ENCODE results near the gene GPRIN1. TPM values are rescaled to one million over a fixed set of nuclear protein-coding genes. Genes with fewer than 3 reads are reported as not detected.
A peak's percentile ranks its signal among the peaks of the same experiment; 100 is the strongest.

The GPRIN1 gene
- total and polyA plus RNA-seq, 2 donors (not counting 1 experiment from before 2014, with no cell fraction given), result 0.72 to 2.1 TPM

- H3K4me1 ChIP-seq (ENCODE audit: control insufficient read depth in 2 of 2, insufficient read depth in 2 of 2, low read length in 2 of 2), result peaks cover 0 to 10% of the 10 kb centered on the region in 2 donors
- H3K9me3 ChIP-seq (ENCODE audit: control extremely low read depth in 1 of 3, control insufficient read depth in 2 of 3, insufficient read depth in 1 of 3, low read length in 2 of 3), result peaks cover 0 to 9% (median 0%) of the 10 kb centered on the region in 3 donors
- H3K4me1 Mint-ChIP-seq, result peaks cover 7% of the 10 kb centered on the region
- no peaks in the 10 kb centered on the region for H4K20me1 ChIP-seq (ENCODE audit: control insufficient read depth, insufficient read depth, low read length, poor library complexity, severe bottlenecking)
- TF ChIP-seq EZH2 (IDR thresholded peaks at IDR 0.05; ENCODE audit: borderline replicate concordance, insufficient read depth, low read depth, low read length, poor library complexity, severe bottlenecking), result no peak
- TF ChIP-seq CTCF (IDR thresholded peaks at IDR 0.05), result no peak
- intact Hi-C loops (cut with micrococcal nuclease), result no loop called here
- 83% methylated on average over 23 of the region's 23 CpGs for WGBS (ENCODE audit: insufficient coverage)
- peak overlapping the region; percentile 85 for H3K4me2 ChIP-seq (replicated peaks; ENCODE audit: low read depth, low read length, poor library complexity, severe bottlenecking)
- CTCF ChIA-PET, result interaction anchor here (0.9 to 2.7 kb wide), 5 partner anchors 17 to 180 kb away, joined by 4 to 10 read pairs (median 4); partner anchors contain the start of genes CLTB and TSPAN17
- H3K27ac ChIP-seq (ENCODE audit: low read length in 2 of 2), result no peak overlapping the region
- H3K79me2 ChIP-seq (ENCODE audit: control insufficient read depth, insufficient read depth, low read length), result no peaks in the 10 kb centered on the region
- POLR2A ChIA-PET, result interaction anchor here (1.1 kb wide), 1 partner anchor 51 kb away, joined by 5 read pairs; the partner anchor contains the start of gene TSPAN17
- H3K4me3 ChIP-seq (ENCODE audit: control extremely low read depth in 1 of 5, extremely low read depth in 1 of 5, insufficient read depth in 1 of 5, low read depth in 2 of 5, low read length in 4 of 5), result peak overlapping the region in 1 of 5 experiments; percentile 29
- peak overlapping the region; percentile 72 for H2AFZ ChIP-seq (ENCODE audit: insufficient read depth, low read depth, low read length, poor library complexity, severe bottlenecking)
- peaks cover 0 to 14% (median 3%) of the 10 kb centered on the region in 4 experiments for H3K27me3 ChIP-seq (replicated peaks in 1 of 4; ENCODE audit: control extremely low read depth in 1 of 4, control insufficient read depth in 3 of 4, insufficient read depth in 4 of 4, low read length in 3 of 4)
- ATAC-seq (ENCODE audit: low read depth) (no peak), DNase-seq (no peak)
- no peaks in the 10 kb centered on the region for H3K27me3 Mint-ChIP-seq
- peak overlapping the region; percentile 32 for H3K27ac Mint-ChIP-seq
- peaks cover 0 to 2% of the 10 kb centered on the region in 2 experiments for H3K36me3 ChIP-seq (replicated peaks in 1 of 2; ENCODE audit: control extremely low read depth in 1 of 2, control insufficient read depth in 1 of 2, extremely low read depth in 1 of 2, insufficient read depth in 2 of 2, low read length in 1 of 2)
- H3K9me3 Mint-ChIP-seq (ENCODE audit: insufficient read depth), result no peaks in the 10 kb centered on the region
- peak overlapping the region; percentile 75 for H3K4me3 Mint-ChIP-seq
- no peak overlapping the region for H3K9ac ChIP-seq (ENCODE audit: low read length)
These were observed 13.8 kb downstream of the GPRIN1 start for GRCh38 chr5:176596069-176596644.

- Histone ChIP-seq H4K20me1 (ENCODE audit: control insufficient read depth, insufficient read depth, low read length, poor library complexity, severe bottlenecking) (no peaks in the 10 kb centered on the region), H3K36me3 (replicated peaks in 1 of 2; ENCODE audit: control extremely low read depth in 1 of 2, control insufficient read depth in 1 of 2, extremely low read depth in 1 of 2, insufficient read depth in 2 of 2, low read length in 1 of 2) (peaks cover 0 to 2% of the 10 kb centered on the region in 2 experiments), H2AFZ (ENCODE audit: insufficient read depth, low read depth, low read length, poor library complexity, severe bottlenecking) (no peak overlapping the region), H3K4me3 (ENCODE audit: control extremely low read depth in 1 of 5, extremely low read depth in 1 of 5, insufficient read depth in 1 of 5, low read depth in 2 of 5, low read length in 4 of 5) (no peak overlapping the region), H3K9me3 (ENCODE audit: control extremely low read depth in 1 of 3, control insufficient read depth in 2 of 3, insufficient read depth in 1 of 3, low read length in 2 of 3) (peaks cover 0 to 12% (median 0%) of the 10 kb centered on the region in 3 donors), H3K27ac (ENCODE audit: low read length in 2 of 2) (no peak overlapping the region), H3K9ac (ENCODE audit: low read length) (no peak overlapping the region), H3K4me2 (replicated peaks; ENCODE audit: low read depth, low read length, poor library complexity, severe bottlenecking) (no peak overlapping the region), H3K4me1 (ENCODE audit: control insufficient read depth in 2 of 2, insufficient read depth in 2 of 2, low read length in 2 of 2) (peaks cover 0 to 10% of the 10 kb centered on the region in 2 donors), H3K27me3 (replicated peaks in 1 of 4; ENCODE audit: control extremely low read depth in 1 of 4, control insufficient read depth in 3 of 4, insufficient read depth in 4 of 4, low read length in 3 of 4) (peaks cover 0 to 14% (median 3%) of the 10 kb centered on the region in 4 experiments), H3K79me2 (ENCODE audit: control insufficient read depth, insufficient read depth, low read length) (no peaks in the 10 kb centered on the region)
- WGBS (ENCODE audit: insufficient coverage), result 93% methylated on average over 9 of the region's 11 CpGs
- peak overlapping the region; percentile 23 for H3K4me3 Mint-ChIP-seq
- TF ChIP-seq CTCF (IDR thresholded peaks at IDR 0.05), result no peak
- TF ChIP-seq EZH2 (IDR thresholded peaks at IDR 0.05; ENCODE audit: borderline replicate concordance, insufficient read depth, low read depth, low read length, poor library complexity, severe bottlenecking), result no peak
- H3K4me1 Mint-ChIP-seq, result peaks cover 7% of the 10 kb centered on the region
- intact Hi-C loops (cut with micrococcal nuclease), result no loop called here
- ChIA-PET POLR2A (interaction anchor here (1.1 kb wide), 1 partner anchor 52 kb away, joined by 5 read pairs; the partner anchor contains the start of gene TSPAN17), CTCF (interaction anchor here (0.9 to 2.7 kb wide), 4 partner anchors 16 to 65 kb away, joined by 4 to 10 read pairs (median 4); partner anchors contain the start of gene TSPAN17)
- no peak for DNase-seq
- no peak overlapping the region for H3K27ac Mint-ChIP-seq
- no peaks in the 10 kb centered on the region for H3K27me3 Mint-ChIP-seq
- H3K9me3 Mint-ChIP-seq (ENCODE audit: insufficient read depth), result no peaks in the 10 kb centered on the region
- no peak for ATAC-seq (ENCODE audit: low read depth)
These were observed 14.5 kb downstream of the GPRIN1 start for GRCh38 chr5:176595386-176595943.

Data from B cell (primary cell).